Right renal cortex interstitium (tissue), 3 donors: ENCODE data around the gene LSAMP. TPM values are rescaled to one million over a fixed set of nuclear protein-coding genes. Genes with fewer than 3 reads are reported as not detected.

Experiments
- DNase-seq, 3 donors: peaks; one replicate each; pipeline ENCODE4 v3.0.0-alpha.2; 2013; ENCODE audit warnings: low read depth in 3 of 3, low spot score in 2 of 3
- polyA plus RNA-seq, 3 donors: library from polyadenylated mRNA; unstranded; fragments of 120-200 nt; gene quantifications; one replicate each; pipeline ENCODE4 v1.2.1, GENCODE V29; 2013; ENCODE audit not compliant: insufficient read length in 3 of 3

The LSAMP gene
- polyA plus RNA-seq, 3 donors = 11.4 to 15.7 (median 12.8) TPM

GRCh38 chr3:116301422-116301821 lies 143.9 kb downstream of the LSAMP start:
- DNase-seq = no peak

GRCh38 chr3:116300226-116300625 lies 145.1 kb downstream of the LSAMP start:
- DNase-seq = no peak

DNA sequence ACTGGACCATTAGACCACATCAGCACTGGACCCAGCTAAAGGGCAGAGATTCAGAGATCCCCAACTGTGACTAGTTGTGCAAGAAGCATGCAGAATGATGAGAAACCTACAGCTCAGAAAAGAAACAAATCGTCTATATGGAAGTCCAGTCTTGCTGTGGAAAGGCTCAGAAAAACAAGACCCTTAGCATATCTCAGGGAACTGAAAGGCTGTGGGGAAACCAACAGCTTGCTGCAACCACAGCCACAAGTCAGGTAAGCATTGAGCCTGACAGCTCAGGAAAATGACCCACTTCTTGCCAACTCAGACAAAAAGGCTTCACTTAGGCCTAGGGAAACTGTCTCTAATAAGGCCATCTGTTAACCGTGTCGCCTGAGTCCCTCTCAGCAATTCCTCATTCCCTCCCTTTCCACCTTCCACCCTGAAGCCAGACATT lies 145.6 kb downstream of the LSAMP start:
- no peak for DNase-seq

DNA sequence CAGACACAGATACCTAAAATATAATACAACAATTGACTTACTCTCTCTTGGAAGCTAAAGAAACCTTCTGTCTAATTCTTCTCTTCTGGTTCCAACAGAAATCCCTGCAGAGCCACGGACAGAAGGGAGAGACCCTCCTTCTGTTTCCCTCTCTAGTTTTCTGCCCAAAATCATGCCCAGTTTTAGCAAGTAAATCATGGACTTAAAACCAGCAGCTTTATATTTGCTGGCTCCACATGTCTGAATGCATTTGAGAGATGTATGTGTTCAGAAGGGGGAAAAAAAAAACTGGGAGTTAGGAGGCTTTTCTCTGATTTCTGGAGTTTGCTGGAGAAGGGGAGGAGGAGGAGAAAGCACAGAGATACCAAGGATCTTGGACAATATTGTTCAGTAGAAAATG lies 147.1 kb downstream of the LSAMP start:
- no peak for DNase-seq

DNA sequence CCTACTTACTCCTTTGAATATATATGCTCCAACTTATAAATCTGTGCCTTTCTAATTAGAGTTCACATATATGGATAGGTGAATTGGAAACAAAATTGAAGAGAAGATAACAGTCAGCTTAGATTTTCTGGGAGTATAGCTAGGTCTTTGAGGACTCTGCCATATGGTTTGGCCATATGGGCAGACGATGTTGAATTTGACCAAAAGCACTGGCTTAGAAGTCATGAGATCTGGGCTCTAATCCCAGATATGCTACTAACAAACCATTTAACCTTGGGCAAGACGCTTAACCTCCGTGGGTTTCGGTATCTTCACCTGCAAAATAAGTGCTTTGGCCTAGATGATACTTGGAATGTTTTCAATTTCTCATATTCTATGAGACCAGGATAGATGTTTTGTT lies 154.1 kb downstream of the LSAMP start:
- no peak for DNase-seq

GRCh38 chr3:116288485-116288884 lies 156.8 kb downstream of the LSAMP start:
- DNase-seq = no peak

GRCh38 chr3:116285781-116286421 lies 159.4 kb downstream of the LSAMP start:
- DNase-seq = no peak

GRCh38 chr3:116281313-116282143 lies 163.8 kb downstream of the LSAMP start:
- no peak for DNase-seq

DNA sequence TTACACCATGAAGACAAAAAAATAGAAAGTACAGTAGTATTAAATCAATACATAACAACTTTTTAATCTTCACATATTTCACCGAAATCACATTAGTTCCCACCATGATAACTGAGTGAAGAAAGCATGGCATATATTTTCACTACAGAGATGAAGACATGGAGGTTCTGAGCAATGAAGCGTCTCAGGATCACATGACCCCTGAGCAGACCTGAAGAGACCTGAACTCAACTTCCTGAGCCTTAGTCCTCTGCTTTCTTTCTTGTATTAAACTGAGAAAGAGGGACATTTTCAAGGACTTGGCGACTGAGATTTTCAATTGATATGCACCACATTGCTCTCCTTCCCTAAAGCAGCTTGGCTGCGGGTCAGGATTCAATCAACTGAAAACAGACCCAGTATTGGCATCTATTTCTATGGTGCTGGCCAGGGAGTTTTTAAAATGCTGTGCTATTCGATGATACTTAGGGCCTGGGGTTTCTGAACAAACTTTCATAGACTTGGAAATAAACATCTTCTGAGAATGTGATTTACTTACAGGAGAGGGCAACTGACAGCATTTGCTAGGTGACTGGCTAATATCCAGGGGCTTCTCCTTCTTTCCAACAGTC lies 165.1 kb downstream of the LSAMP start:
- DNase-seq = no peak

- DNase-seq = no peak
Observed at GRCh38 chr3:116276675-116277074, 168.6 kb downstream of the LSAMP start.

- DNase-seq = no peak
Observed at GRCh38 chr3:116270056-116270455, 175.2 kb downstream of the LSAMP start.

DNA sequence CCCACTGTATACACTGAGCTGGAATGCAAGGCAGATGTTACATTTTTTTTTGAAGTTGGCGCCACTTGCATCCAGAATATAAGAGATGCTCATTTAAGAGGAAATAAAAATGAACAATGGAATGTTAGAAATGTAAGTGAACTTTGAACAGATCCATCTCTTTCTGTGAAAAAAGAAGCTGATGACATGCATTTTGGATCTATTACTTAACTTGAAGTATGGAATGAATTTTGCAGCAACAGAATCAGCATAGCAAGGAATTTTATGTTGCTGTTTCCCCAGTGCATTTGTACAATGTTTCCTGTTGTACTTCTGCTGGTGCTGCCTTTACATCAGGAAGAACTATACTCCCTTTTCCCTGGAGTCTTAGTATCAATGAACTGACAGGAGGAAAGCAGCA lies 178.2 kb downstream of the LSAMP start:
- no peak for DNase-seq

DNA sequence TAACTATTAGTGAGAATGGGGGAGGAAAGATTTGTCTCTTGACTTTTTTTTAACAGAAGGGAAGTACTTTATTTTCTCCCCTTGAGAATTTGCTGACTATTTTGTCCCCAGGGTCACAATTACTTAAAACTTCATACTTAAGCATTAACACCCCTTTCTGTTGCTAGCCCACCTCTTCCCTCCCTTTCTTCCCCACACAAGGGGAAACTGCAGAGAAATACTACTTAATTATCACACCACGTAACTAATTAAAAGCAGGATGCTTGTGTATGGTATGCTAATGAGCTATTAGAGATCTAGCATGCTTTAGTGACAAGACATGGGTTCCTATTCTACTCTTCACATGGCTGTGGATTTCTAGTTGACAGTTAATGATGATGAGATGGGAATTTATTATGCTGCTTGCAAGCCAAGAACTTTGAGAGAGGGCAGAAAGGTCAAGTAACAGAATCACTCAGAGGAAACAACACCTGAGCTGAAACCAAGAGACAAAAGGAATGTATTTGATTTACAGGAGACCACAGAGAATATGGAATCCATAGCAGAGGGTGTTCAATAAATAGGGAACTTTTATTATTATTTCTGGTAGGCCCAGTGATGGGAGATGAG lies 179.2 kb downstream of the LSAMP start:
- DNase-seq = no peak

DNA sequence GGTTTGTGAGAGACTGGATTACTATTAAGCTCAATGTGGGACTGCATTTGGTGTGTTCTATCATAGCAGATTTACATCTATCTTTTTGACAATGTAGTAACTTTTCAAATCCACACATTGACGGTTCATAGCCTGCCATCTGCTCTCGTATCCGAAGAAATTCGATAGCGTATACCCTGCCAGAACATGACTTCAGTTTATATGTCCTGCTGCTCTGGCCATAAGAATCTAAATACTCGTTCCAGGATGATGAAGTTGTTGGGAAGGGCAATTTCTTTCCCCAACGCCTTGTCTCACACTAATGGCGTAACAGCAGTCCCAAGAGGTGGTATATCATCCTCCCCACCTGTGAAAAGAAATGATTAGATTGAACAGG lies 180.0 kb downstream of the LSAMP start:
- DNase-seq = no peak

DNA sequence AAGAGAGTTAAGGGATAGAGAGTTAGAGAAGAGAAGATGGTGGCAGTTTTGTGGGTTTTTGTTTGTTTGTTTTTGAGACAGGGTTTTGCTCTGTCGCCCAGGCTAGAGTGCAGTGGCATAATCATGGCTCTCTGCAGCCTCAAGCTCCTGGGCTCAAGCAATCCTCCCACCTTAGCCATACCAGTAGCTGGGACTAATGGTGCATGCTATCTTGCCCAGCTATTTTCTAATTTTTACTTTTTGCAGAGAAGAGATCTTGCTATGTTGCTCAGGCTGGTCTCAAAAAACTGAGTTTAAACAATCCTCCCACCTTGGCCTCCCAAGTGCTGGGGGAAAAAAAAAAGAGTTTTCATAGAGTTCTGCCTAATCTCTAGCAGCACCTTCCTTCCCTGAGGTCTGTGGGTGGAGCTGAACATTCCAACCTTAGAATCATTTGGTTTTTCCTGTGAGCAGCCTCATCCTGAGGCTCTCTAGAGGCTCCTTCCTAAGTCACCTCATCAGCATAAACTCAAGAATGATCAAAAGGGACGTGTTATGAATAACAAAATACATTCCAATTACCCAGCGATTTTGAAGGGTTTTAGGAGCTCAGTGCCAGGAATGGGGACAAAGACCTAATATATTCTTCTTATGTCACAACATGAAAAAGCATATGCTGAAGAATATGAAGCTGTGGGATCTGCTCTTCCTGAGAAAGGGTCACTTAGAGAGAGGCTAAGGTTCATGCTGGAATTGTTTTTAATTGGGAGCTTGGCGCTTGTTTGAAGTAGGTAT lies 180.6 kb downstream of the LSAMP start:
- no peak for DNase-seq

DNA sequence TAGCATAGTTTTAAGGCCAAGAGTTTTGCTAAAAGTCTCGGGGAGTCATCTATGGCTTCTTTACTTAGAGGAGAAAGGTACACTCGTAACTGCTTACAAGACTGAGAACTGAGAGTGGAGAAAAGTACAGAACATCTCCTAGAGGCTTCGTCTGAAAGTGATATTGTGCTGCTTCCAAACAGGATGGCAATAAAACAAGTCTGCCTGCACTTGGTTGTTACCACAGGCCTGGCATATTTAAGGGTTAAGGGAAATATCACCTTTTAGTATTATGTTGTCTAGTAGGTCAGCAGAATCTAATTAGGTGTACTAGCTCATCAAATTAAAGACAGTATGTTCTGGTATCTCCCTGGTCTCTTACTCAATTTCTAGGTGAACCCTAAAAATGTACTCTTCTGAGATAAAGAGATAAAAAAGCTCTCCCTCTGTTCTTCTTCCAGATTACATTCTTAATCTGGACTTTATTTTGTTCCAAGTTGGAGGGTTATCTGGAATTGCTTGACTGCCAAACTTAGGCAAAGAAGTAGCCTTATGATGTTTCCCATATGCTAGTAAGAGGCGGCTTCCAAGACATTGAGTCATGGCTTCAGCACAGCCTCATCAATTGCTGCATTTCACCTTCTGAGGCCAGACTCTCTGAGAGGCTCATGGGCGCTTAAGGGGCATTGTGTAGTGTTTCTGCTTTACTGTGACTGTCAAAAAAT lies 181.3 kb downstream of the LSAMP start:
- DNase-seq = no peak

DNA sequence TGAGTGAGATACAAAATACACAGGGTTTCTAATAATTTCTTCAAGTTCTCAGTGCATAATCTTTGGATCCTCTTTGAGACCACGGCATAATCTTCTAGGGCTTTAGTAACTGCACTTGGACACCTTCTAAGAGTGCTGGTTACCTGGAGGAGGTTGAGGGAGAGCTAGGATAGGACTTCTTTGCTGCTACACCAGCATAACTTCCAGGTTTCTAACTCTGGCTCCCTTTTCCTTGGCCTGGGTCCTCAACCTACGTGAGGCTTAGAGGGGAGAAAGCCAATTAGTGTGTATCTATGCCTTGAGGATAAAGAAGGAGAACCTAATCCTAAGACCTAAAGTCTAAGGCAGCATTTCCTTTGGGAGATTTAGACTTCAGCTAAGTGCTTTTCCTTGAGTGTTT lies 184.8 kb downstream of the LSAMP start:
- DNase-seq = no peak

GRCh38 chr3:116259984-116260383 lies 185.3 kb downstream of the LSAMP start:
- DNase-seq = no peak

- no peak for DNase-seq
Observed at GRCh38 chr3:116256843-116257485, 188.3 kb downstream of the LSAMP start.

DNA sequence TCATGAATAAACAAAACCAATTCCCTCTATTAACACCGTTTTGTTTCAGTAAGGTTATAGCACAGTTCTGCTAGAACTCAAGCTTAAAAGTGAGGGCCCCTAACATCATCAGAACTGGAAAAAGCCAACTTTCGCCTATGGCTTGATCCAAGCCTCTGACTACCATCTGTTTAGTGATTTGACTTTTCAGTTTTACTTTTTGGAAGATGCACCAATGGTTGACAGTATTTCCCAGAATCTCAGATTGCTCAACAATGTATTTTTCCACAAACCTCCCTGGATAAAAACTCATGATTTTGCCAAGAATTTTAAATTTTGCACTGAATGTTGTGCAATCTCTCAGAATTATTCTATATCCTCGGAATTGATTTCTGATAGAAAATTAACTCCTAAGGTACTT lies 190.7 kb downstream of the LSAMP start:
- DNase-seq = no peak
